Large intestine (tissue), 3 donors: Measurements from ENCODE around the gene IQCC. TPM values are rescaled to one million over a fixed set of nuclear protein-coding genes. Genes with fewer than 3 reads are reported as not detected.

Experiments
- DNase-seq, 2 donors: peaks; one replicate each; pipeline versions ENCODE4 v3.0.0 to v3.0.0-alpha.2; 2013
- H3K27ac ChIP-seq: one replicate; pipeline ENCODE4 v1.5.1; 2013; ENCODE audit warnings: low read length
- H3K27me3 ChIP-seq: 2 replicates; pipeline ENCODE4 v1.6.1; 2013; ENCODE audit warnings: low read length; ENCODE audit not compliant: control insufficient read depth, insufficient read depth
- H3K36me3 ChIP-seq: 2 replicates; pipeline ENCODE4 v1.6.1; 2013; ENCODE audit warnings: low read length; ENCODE audit not compliant: control insufficient read depth, insufficient read depth
- H3K4me1 ChIP-seq: one replicate; pipeline ENCODE4 v1.6.1; 2013; ENCODE audit warnings: low read length; ENCODE audit not compliant: control insufficient read depth, insufficient read depth
- H3K4me3 ChIP-seq: one replicate; pipeline ENCODE4 v1.5.1; 2013; ENCODE audit warnings: low read length
- H3K9me3 ChIP-seq: one replicate; pipeline ENCODE4 v1.6.1; 2013; ENCODE audit warnings: mild to moderate bottlenecking, low read depth, low read length, moderate library complexity; ENCODE audit not compliant: control insufficient read depth
- WGBS: methylation state at CpG from one replicate; pipeline ENCODE4 v1.1.5; 2013; ENCODE audit warnings: low lambda C conversion rate; ENCODE audit not compliant: insufficient coverage; 5-methylcytosine and 5-hydroxymethylcytosine counted together
- polyA plus RNA-seq: library from polyadenylated mRNA; unstranded; fragments of 120-200 nt; gene quantifications from one replicate; pipeline ENCODE4 v1.2.1, GENCODE V29; 2013

The IQCC gene
- polyA plus RNA-seq, 1 donor: 5.5 TPM

DNA sequence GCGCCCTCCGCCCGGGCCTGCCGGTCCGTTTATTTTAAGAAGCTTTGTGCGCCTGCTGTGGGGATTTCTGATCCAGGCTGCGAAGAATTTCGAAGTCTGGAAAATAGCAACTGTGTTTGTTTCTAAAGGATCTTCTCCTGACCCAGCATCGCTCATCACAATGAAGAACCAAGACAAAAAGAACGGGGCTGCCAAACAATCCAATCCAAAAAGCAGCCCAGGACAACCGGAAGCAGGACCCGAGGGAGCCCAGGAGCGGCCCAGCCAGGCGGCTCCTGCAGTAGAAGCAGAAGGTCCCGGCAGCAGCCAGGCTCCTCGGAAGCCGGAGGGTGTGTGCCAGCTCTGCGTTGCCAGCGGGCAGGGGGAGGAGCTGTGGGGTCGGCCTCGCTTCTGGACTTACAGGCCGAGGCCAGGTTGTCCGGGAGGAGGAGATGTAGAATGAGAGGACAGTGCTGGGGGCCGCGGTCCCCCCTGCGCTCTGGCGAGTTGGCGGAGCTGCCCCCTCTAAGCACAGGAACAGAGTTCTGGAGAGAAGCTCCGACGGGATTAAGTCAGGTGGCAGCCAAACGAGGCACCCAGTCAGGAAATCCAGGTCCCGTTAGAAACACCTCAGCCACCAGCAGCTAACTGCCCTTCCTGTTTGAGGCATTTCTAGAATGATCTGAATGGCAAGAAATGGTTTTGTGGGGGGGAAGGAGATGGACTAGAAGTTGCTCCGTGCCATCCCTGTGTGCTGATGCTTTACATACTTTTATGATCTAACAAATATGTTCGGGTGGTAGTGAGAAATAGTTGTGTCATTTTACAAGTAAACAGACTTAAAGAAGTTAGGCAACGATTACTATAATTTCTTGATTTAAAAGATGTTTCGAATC lies 25.0 kb upstream of the IQCC start:
- H3K36me3 ChIP-seq: peaks cover 29% of the 10 kb centered on the region
- peak overlapping the region; percentile 95 for H3K27ac ChIP-seq
- peaks cover 21% of the 10 kb centered on the region for H3K4me1 ChIP-seq
- no peak for DNase-seq
- 48% methylated on average over 3 of the region's 36 CpGs for WGBS
- H3K27me3 ChIP-seq: no peaks in the 10 kb centered on the region
- H3K9me3 ChIP-seq: no peaks in the 10 kb centered on the region
- H3K4me3 ChIP-seq: peak overlapping the region; percentile 85

- peak overlapping the region; percentile 85 for H3K4me3 ChIP-seq
- H3K27me3 ChIP-seq: no peaks in the 10 kb centered on the region
- H3K9me3 ChIP-seq: no peaks in the 10 kb centered on the region
- peaks cover 21% of the 10 kb centered on the region for H3K4me1 ChIP-seq
- H3K27ac ChIP-seq: no peak overlapping the region
- WGBS: no CpG with 5 or more reads among the region's 9 CpGs
- H3K36me3 ChIP-seq: peaks cover 31% of the 10 kb centered on the region
- DNase-seq: no peak
Measured at GRCh38 chr1:32181065-32181464, 24.4 kb upstream of the IQCC start.

GRCh38 chr1:32181563-32181962 lies 23.9 kb upstream of the IQCC start:
- H3K27me3 ChIP-seq: no peaks in the 10 kb centered on the region
- H3K27ac ChIP-seq: no peak overlapping the region
- no CpG with 5 or more reads among the region's 5 CpGs for WGBS
- no peaks in the 10 kb centered on the region for H3K9me3 ChIP-seq
- DNase-seq: no peak
- H3K36me3 ChIP-seq: peaks cover 36% of the 10 kb centered on the region
- peaks cover 21% of the 10 kb centered on the region for H3K4me1 ChIP-seq
- H3K4me3 ChIP-seq: no peak overlapping the region

- H3K27ac ChIP-seq: no peak overlapping the region
Measured at GRCh38 chr1:32182060-32182459, 23.4 kb upstream of the IQCC start.

GRCh38 chr1:32184650-32185049 lies 20.8 kb upstream of the IQCC start:
- H3K27ac ChIP-seq: no peak overlapping the region
- no peaks in the 10 kb centered on the region for H3K9me3 ChIP-seq
- H3K27me3 ChIP-seq: no peaks in the 10 kb centered on the region
- no peak for DNase-seq
- H3K4me3 ChIP-seq: no peak overlapping the region
- peaks cover 13% of the 10 kb centered on the region for H3K4me1 ChIP-seq
- peaks cover 64% of the 10 kb centered on the region for H3K36me3 ChIP-seq

More at GRCh38 chr1:32182060-32182459, 23.4 kb upstream of the IQCC start:
- Histone ChIP-seq H3K9me3 (no peaks in the 10 kb centered on the region), H3K36me3 (peaks cover 41% of the 10 kb centered on the region), H3K27me3 (no peaks in the 10 kb centered on the region), H3K4me3 (no peak overlapping the region), H3K4me1 (peaks cover 21% of the 10 kb centered on the region)
- no peak for DNase-seq
- 100% methylated on average over 1 of the region's 6 CpGs for WGBS

GRCh38 chr1:32186077-32186476 lies 19.4 kb upstream of the IQCC start:
- H3K4me3 ChIP-seq: no peak overlapping the region
- peaks cover 76% of the 10 kb centered on the region for H3K36me3 ChIP-seq
- no peak for DNase-seq
- no peak overlapping the region for H3K27ac ChIP-seq
- H3K4me1 ChIP-seq: peaks cover 10% of the 10 kb centered on the region
- H3K9me3 ChIP-seq: no peaks in the 10 kb centered on the region
- H3K27me3 ChIP-seq: no peaks in the 10 kb centered on the region
- WGBS: 80% methylated on average over 1 of the region's 2 CpGs

GRCh38 chr1:32186491-32186890 lies 19.0 kb upstream of the IQCC start:
- no CpG with 5 or more reads among the region's 2 CpGs for WGBS
- H3K4me3 ChIP-seq: no peak overlapping the region
- no peaks in the 10 kb centered on the region for H3K27me3 ChIP-seq
- H3K27ac ChIP-seq: no peak overlapping the region
- H3K9me3 ChIP-seq: no peaks in the 10 kb centered on the region
- peaks cover 76% of the 10 kb centered on the region for H3K36me3 ChIP-seq
- H3K4me1 ChIP-seq: peaks cover 6% of the 10 kb centered on the region
- no peak for DNase-seq

DNA sequence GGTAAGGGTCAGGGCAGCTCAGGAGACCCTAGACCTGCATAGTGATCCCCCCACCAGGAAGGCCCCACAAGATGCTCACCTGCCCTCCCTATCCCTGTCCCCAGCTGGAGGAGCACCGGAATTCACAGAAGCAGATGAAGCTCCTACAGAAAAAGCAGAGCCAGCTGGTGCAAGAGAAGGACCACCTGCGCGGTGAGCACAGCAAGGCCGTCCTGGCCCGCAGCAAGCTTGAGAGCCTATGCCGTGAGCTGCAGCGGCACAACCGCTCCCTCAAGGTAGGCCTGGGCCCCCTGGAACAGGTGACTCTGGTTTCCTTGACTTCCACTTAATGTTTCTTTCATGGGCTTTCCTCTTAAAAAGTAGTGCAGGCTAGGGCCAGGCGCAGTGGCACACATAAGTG lies 17.6 kb upstream of the IQCC start:
- H3K4me1 ChIP-seq: no peaks in the 10 kb centered on the region
- no peak overlapping the region for H3K4me3 ChIP-seq
- H3K27ac ChIP-seq: no peak overlapping the region
- H3K36me3 ChIP-seq: peaks cover 82% of the 10 kb centered on the region
- WGBS: no CpG with 5 or more reads among the region's 9 CpGs
- no peaks in the 10 kb centered on the region for H3K27me3 ChIP-seq
- DNase-seq: no peak
- no peaks in the 10 kb centered on the region for H3K9me3 ChIP-seq

DNA sequence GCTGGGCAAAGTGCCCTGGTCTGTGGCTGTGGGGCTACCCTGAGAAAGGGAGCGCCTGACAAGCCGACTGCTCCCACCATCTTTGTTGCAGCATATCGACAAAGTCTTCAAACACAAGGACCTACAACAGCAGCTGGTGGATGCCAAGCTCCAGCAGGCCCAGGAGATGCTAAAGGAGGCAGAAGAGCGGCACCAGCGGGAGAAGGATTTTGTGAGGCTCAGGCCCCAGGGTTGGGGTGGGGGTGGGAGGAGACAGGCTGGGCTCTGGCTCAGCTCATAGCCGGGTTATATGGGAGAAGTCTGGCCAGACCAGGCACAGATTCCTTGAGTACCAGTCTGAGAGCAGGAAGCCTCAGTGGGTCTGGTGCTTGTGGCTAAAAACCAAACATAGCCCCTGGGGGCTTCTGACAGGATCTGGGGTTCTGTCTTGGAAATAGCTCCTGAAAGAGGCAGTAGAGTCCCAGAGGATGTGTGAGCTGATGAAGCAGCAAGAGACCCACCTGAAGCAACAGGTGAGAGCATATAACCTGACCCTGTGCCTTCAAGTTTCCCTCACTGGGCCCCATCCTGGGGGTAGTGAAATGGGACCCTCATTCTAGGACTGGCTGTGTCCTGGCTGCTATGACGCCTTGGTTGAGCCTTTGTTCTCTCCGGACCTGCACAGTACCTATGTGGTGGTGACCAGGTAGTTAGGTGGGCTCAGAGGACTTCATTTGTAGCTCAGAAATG lies 13.1 kb upstream of the IQCC start:
- no peaks in the 10 kb centered on the region for H3K9me3 ChIP-seq
- no CpG with 5 or more reads among the region's 8 CpGs for WGBS
- no peak overlapping the region for H3K27ac ChIP-seq
- peaks cover 95% of the 10 kb centered on the region for H3K36me3 ChIP-seq
- H3K4me1 ChIP-seq: peaks cover under 1% of the 10 kb centered on the region
- no peak for DNase-seq
- H3K27me3 ChIP-seq: no peaks in the 10 kb centered on the region
- no peak overlapping the region for H3K4me3 ChIP-seq

- no peak for DNase-seq
- Histone ChIP-seq H3K27me3 (no peaks in the 10 kb centered on the region), H3K4me1 (peaks cover 7% of the 10 kb centered on the region), H3K27ac (no peak overlapping the region), H3K9me3 (no peaks in the 10 kb centered on the region), H3K4me3 (no peak overlapping the region), H3K36me3 (peaks cover 83% of the 10 kb centered on the region)
- WGBS: no CpG with 5 or more reads among the region's 6 CpGs
Measured at GRCh38 chr1:32194984-32195383, 10.5 kb upstream of the IQCC start.
